ENCODE data around the gene NAALADL1. TPM values are rescaled to one million over a fixed set of nuclear protein-coding genes. Genes with fewer than 3 reads are reported as not detected.
A peak's percentile ranks its signal among the peaks of the same experiment; 100 is the strongest.

Gene NAALADL1
- total and polyA plus RNA-seq, 9 of the 15 experiments (the other 6 are each of a cell fraction or from before 2014, with no cell fraction given), result 0.06 to 0.72 (median 0.22) TPM; not detected in 4

DNA sequence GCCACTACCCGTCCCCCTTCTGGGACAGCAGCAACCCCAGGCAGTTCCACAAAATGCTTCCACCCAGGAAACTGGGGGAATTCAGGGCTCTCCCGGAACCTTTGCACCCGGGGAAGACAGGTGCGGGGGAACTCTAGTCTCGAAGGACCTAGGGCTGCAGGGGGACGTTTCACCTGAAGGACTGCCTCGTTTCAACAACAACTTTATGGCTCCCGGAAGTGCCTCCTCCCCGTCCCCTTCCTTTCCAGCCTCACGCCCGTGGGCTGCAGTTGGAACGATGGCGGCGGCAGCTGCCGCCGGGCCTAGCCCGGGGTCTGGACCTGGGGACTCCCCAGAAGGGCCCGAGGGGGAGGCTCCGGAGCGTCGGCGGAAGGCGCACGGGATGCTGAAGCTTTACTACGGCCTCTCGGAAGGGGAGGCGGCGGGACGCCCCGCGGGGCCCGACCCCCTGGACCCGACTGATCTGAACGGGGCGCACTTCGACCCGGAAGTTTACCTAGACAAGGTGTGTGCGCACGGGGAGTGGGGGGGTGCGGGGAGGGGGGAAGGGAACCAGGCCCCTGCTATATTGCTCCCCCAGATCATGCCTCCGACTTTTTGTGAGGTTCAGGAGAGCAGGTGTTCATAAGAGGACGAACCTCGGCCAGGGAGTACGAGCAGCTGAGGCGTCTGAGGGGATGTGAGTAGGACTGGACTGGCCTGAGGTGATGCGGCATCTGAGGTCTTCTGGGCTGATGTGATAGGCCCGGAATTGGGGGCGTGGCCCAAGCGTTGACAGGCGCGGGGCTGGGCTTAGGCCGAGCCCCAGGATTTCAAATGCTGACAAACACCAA lies 37.8 kb upstream of the NAALADL1 start, which contains the start of gene VPS51 (continued):
- TF ChIP-seq, protein P1, sequence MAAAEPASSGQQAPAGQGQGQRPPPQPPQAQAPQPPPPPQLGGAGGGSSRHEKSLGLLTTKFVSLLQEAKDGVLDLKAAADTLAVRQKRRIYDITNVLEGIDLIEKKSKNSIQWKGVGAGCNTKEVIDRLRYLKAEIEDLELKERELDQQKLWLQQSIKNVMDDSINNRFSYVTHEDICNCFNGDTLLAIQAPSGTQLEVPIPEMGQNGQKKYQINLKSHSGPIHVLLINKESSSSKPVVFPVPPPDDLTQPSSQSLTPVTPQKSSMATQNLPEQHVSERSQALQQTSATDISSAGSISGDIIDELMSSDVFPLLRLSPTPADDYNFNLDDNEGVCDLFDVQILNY (CRISPR knock-in tag; IDR thresholded peaks at IDR 0.05), result no peak
- TF ChIP-seq TAF9B (IDR thresholded peaks at IDR 0.05; ENCODE audit: partially characterized antibody) (peak; percentile 81), CEBPG (CRISPR knock-in tag; IDR thresholded peaks at IDR 0.05) (no peak), CEBPG (tag; conservative IDR thresholded peaks at IDR 0.05 in 1 of 2, IDR thresholded peaks at IDR 0.05 in 1 of 2) (no peak), BRD4 (IDR thresholded peaks at IDR 0.05) (peak; percentile 81; the same call in 1 of the 2 replicates), HCFC1 (IDR thresholded peaks at IDR 0.05; ENCODE audit: low read depth, low read length) (peak; percentile 99), ZNF444 (CRISPR knock-in tag; IDR thresholded peaks at IDR 0.05) (no peak), ZEB2 (IDR thresholded peaks at IDR 0.05) (peak; percentile 99), BDP1 (IDR thresholded peaks at IDR 0.05; ENCODE audit: insufficient read depth, insufficient read length) (no peak), FUS (optimal IDR thresholded peaks at IDR 0.05; ENCODE audit: low read depth, low read length) (no peak), RBM15 (IDR thresholded peaks at IDR 0.05; ENCODE audit: insufficient read depth, low read length) (no peak), ZNF354B (CRISPR knock-in tag; IDR thresholded peaks at IDR 0.05) (peak; percentile 43; the same call in 1 of the 2 replicates), ZBTB7A (IDR thresholded peaks at IDR 0.05; ENCODE audit: borderline replicate concordance, control insufficient read depth, low read depth, low read length) (peak; percentile 68; the same call in 1 of the 2 replicates), TFAP4 (CRISPR knock-in tag; IDR thresholded peaks at IDR 0.05; ENCODE audit: borderline replicate concordance) (peak; percentile 82), THAP7 (CRISPR knock-in tag; IDR thresholded peaks at IDR 0.05) (peak; percentile 95), RUNX1 (IDR thresholded peaks at IDR 0.05; ENCODE audit: low read depth) (0 out of 2 replicates have a peak, but pooled peaks have one; percentile 37), ZNF583 (CRISPR knock-in tag; IDR thresholded peaks at IDR 0.05) (no peak), C11orf30 (IDR thresholded peaks at IDR 0.05; ENCODE audit: low read depth) (peak; percentile 95), MXD1 (CRISPR knock-in tag; IDR thresholded peaks at IDR 0.05; ENCODE audit: borderline replicate concordance, poor library complexity, severe bottlenecking) (peak; percentile 81), PRPF4 (IDR thresholded peaks at IDR 0.05; ENCODE audit: insufficient read depth, low read depth, low read length, poor library complexity, severe bottlenecking) (no peak), KDM5B (IDR thresholded peaks at IDR 0.05; ENCODE audit: insufficient replicate concordance, low read depth, low read length) (peak; percentile 96), PHF8 (IDR thresholded peaks at IDR 0.05; ENCODE audit: borderline replicate concordance, low read length) (peak; percentile 81; the same call in 1 of the 2 replicates), TRIM25 (IDR thresholded peaks at IDR 0.05; ENCODE audit: borderline replicate concordance) (no peak)

Measured in K562 (cell line).